ENCODE results near the gene CASS4.
"Not testable (repeated sequence)": the region's sequence is repeated elsewhere in the genome, so short reads cannot be mapped to it uniquely, and the experiment has no call there.

Gene CASS4

GRCh38 chr20:56411759-56412472 lies at the start of gene CASS4:
CASS4 (plus strand) TSS chr20:56412260; CDS start chr20:56412459, 199 bp downstream.
- peak; percentile 30 for DNase-seq

GRCh38 chr20:56362833-56363413 lies 49.1 kb upstream of the CASS4 start:
- no peak for DNase-seq

DNA sequence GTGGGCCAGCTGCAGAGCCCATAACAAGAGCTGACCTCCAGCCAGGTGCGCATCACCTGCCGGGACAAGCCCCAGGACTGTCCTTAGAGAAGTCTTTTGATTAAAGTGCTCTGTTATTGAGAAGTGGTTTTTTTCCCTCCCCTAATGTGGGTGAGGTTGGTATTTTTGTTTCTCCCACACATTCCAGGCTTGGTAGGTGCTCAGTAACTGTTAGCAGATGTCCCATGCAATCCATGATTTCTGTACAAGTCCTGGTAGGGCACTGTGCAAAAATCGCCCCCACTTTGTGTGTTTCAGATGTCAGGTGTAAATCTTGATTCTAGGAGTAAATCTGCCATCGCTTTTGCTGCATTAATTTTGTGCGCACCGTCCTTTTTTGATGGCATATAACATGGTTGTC lies 48.6 kb upstream of the CASS4 start:
- DNase-seq: no peak

- DNase-seq: no peak
Measured at GRCh38 chr20:56368351-56369134, 43.5 kb upstream of the CASS4 start.

GRCh38 chr20:56369179-56369578 lies 42.9 kb upstream of the CASS4 start:
- DNase-seq: no peak

GRCh38 chr20:56371977-56372376 lies 40.1 kb upstream of the CASS4 start:
- DNase-seq: no peak

DNA sequence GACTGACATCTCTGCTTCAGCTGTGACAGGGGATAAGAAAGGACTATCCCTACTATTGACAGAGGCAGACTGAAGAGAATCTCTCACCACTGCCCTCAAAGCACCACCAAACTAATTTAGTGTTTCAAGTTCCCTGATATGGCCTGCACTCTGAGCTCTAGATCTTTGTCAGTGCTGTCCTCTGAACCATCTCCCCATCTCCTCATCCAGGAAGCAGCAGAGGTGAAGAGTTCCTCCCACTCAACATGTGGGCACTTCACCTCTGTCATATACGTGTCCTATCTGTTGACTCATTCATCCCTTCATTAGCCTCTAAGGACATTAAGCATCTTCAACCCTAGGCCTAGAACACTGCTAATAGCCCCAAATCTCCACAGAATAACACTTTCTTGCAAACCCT lies 39.2 kb upstream of the CASS4 start:
- no peak for DNase-seq

GRCh38 chr20:56373942-56374341 lies 38.1 kb upstream of the CASS4 start:
- DNase-seq: no peak

- DNase-seq: no peak
Measured at GRCh38 chr20:56376331-56376730, 35.7 kb upstream of the CASS4 start.

DNA sequence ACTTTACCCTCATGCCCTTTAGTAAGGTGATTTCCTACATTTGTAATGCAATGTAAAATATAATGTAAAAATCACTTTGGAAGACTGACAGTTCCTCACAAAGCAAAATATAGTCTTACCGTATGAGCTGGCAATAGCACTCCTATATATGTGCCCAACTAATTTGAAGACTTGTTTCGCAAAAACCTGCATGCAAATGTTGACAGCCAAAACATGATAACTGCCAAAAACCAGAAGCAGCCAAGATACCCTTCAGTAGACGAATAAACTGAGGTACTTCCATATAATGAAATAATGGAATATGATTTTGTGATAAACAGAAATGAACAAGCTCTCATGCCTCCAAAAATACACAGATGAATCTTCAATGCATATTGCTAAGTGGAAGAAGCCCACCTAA lies 33.7 kb upstream of the CASS4 start:
- no peak for DNase-seq

GRCh38 chr20:56380375-56380774 lies 31.7 kb upstream of the CASS4 start:
- no peak for DNase-seq

DNA sequence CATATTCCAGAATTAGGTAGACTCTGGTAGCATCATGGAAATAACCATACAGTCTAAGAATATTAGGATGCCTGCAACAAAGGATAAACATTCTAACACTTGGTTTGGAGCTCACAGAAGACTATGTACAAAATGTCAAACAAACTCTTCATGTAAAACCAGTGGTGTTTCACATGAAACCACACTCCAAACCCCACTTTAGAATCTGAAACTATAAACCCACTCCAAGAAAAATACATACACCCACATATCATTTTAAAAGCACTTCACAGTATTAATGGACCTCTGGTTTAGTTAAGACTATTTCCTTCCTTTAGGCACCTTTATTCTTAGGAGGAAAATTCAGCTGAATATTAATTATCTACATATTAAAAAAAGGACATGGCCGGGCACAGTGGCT lies 30.6 kb upstream of the CASS4 start:
- no peak for DNase-seq

GRCh38 chr20:56382696-56383095 lies 29.4 kb upstream of the CASS4 start:
- no peak for DNase-seq

DNA sequence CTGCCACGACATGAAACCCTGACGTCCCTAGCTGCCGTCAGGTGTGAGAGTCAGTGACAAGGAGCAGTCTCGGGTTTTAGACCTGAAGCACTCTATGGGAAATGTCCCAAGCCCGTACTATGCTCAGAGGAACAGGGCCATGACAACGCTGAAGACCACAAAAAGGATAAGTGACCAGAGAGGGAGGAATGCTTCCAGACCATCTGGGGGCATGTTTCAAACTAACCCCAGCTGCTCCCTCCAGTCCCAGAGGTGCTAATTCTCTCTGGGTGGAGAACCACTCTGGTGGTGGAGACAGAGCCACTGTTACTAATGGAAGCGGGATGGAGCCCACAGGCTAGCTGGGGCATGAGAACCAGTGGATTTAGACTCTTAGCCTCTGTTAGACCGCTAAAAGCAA lies 28.7 kb upstream of the CASS4 start:
- DNase-seq: no peak

- no peak for DNase-seq
Measured at GRCh38 chr20:56385130-56385529, 26.9 kb upstream of the CASS4 start.

DNA sequence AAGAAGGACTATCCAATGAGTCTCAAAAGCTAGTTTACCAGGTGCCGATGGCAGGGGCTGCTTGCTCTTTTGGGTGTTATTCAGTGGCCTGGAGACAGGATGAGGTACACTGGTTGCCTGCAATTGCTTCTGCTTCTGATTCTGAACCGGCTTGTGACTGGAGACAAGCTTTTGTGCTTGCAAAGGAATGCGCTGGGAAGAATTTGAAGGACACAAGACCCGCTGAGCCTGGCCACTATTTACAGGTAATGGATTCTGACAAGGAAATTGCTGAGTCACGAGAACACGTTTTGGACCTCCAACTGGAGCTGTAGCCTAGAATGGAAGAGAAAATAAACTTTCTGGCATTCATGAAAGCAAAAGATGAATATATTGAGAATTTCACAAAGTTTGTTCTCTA lies 25.8 kb upstream of the CASS4 start:
- DNase-seq: no peak

GRCh38 chr20:56388882-56389281 lies 23.2 kb upstream of the CASS4 start:
- DNase-seq: no peak

DNA sequence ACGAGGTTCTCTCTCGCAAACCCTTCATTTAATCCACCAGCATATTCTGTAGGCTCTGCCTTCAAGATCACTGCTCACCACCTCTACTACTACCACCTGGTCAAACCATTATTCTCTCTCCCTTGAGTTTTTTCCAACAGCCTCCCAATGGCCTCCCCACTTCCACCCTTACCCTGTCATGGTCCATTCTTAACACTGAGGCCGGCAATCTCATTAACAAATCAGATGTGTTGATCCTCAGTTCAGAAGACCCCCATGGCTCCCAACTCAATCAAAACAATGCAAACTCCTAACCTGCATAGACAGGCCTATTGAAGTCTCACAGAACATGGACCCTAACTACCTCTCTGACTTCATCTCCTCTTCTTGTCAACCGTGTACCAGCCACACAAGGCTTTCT lies 22.3 kb upstream of the CASS4 start:
- no peak for DNase-seq

GRCh38 chr20:56390396-56390795 lies 21.7 kb upstream of the CASS4 start:
- DNase-seq: not testable (repeated sequence)

DNA sequence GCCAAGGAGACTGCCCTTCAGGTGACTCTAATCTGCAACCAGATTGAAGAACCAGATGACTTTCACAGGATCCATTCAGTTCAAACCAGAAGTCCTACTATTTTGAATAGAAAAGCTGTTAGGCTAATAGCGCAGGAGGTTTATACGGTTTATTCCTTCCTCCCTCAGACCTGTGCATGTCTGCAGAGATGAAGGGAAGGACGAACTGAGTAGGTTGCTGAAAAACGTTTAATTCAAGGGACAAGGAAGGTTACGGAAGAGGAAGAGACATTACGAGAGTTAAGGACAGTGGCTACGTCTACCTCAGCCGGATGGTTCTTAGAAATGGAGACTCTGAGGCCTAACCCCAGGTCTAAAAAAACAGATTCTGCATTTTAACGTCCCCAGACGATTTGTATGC lies 21.0 kb upstream of the CASS4 start:
- DNase-seq: no peak

- DNase-seq: no peak
Measured at GRCh38 chr20:56391596-56392131, 20.4 kb upstream of the CASS4 start.

DNA sequence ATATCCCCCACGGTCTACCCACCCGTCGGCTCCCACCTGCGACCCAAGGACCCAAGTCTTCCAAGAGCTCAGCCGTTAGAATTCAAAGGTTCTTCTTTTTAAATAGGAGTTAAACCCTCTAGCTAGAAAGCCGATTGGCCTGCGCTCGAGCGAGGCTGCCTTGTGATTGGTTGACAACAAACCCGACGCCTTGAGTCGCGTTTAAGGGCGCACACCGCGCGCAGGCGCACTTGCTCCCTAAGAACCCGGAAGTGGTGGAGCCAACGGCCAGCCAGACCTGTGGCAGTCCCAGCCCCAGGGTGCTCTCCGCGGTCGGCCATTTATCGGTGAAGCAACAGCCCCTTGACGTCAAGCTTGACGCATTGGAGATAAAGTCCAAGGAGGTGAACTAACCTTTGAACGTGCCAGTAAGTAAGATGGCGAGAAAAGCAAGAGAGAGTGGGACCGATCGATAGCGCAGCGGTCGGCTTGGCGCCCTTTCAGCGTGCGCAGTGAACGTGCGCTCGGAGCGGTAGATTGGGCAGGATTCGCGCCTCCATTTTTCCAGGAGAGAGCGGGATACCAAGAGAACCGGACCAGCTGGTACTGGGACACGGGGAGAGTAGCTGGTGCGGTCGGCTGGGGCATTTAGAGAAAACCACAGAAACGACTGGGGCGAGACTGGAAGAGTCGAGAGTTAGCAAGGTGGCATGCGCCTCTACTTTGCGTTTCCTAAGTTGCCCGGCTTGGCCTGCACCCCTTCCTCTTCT lies 19.8 kb upstream of the CASS4 start, which contains the start of the genes AURKA and CSTF1:
Gene AURKA (minus strand): TSS at position 84 of the 749 bp plus-strand sequence. CDS start 4,018 bp downstream, outside the sequence.
Gene CSTF1 (plus strand): TSS at position 514 of the 749 bp plus-strand sequence. CDS start 2,908 bp downstream, outside the sequence.
- peak; percentile 98 for DNase-seq

All from KG1 (cell line).